Neural progenitor cell (in vitro differentiated cells): ENCODE measurements around the gene SAMD4A.

Experiments used
- CTCF ChIP-seq: fragments of 200-600 bp; sonication (generic); IDR thresholded peaks from 2 replicates; pipeline ENCODE4 v1.5.1; 2017; ENCODE audit warnings: antibody characterized with exemption, mild to moderate bottlenecking
- EZH2 ChIP-seq: fragments of 200-600 bp; sonication (generic); IDR thresholded peaks from 2 replicates; pipeline ENCODE4 v1.6.1; 2017; ENCODE audit warnings: antibody characterized with exemption, mild to moderate bottlenecking, moderate library complexity
- EZH2phosphoT487 ChIP-seq: fragments of 200-600 bp; sonication (generic); IDR thresholded peaks from 2 replicates; pipeline ENCODE4 v1.6.1; 2017; ENCODE audit warnings: antibody characterized with exemption

DNA sequence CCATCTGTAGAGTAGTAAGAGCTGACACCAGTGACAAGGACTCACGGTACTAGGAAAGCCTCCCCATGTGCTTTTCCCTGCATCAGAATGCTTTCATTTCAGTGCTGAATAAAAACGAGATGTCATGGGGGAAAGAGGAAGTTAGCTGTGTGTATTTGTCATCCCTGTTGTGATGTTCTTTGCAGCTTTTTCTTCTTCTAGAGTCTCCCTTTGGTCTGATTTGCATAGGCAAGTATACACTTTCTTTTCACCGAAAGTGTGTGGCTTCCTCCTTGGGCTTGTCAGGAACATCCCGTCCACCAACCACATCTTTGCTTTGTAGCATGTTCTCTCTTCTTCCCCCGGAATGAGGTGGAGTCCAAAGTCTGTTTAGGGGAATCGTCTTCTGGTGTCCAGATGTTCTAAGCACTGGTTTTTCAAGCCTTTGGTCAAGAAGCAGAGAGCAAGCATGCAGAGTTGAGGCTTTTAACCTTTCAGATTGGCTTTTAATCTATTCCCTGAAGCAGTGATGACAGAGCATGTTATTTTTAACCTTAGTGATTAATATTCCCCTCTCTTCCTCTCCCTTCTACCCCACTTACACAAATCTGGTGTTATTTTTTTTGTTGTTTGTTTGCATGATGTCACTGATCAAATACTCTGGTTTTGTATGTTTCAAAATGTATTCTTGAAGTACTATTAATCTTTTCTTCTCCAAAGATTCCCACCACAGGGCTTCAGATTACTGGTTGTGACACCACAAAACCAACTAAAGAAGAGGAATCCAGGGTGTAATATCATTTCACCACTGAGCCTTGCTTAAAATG is 163.4 kb downstream of the SAMD4A start:
- TF ChIP-seq CTCF = no peak
- TF ChIP-seq EZH2phosphoT487 = no peak
- no peak for TF ChIP-seq EZH2
